HepG2 (cell line): ENCODE measurements around the gene ZNF782. TPM values are rescaled to one million over a fixed set of nuclear protein-coding genes. Genes with fewer than 3 reads are reported as not detected.
A peak's percentile ranks its signal among the peaks of the same experiment; 100 is the strongest.

Experiments used
- ETV5 ChIP-seq: IDR thresholded peaks from 2 replicates; pipeline ENCODE4 v1.6.1; 2018; ENCODE audit warnings: missing biosample characterization, missing genetic modification reagents, inconsistent platforms, borderline replicate concordance
- FOSL2 ChIP-seq: sonication (generic); formaldehyde crosslinking; IDR thresholded peaks from 2 replicates; pipeline ENCODE4 v1.4.0; 2020; ENCODE audit warnings: missing genetic modification reagents
- MYC ChIP-seq: sonication (generic); formaldehyde crosslinking; IDR thresholded peaks from 2 replicates; pipeline ENCODE4 v1.9.0; 2021; ENCODE audit warnings: missing genetic modification reagents, borderline replicate concordance
- RAD21 ChIP-seq: fragments of 450-650 bp; formaldehyde crosslinking; IDR thresholded peaks from 2 replicates; pipeline ENCODE4 v1.5.0; 2020; ENCODE audit warnings: mild to moderate bottlenecking
- RXRA ChIP-seq: sonication (generic); formaldehyde crosslinking; IDR thresholded peaks from 2 replicates; pipeline ENCODE4 v1.5.1; 2020; ENCODE audit warnings: missing genetic modification reagents
- SATB2 ChIP-seq: sonication (generic); formaldehyde crosslinking; IDR thresholded peaks from 2 replicates; pipeline ENCODE4 v1.5.0; 2020; ENCODE audit warnings: missing genetic modification reagents
- ZNF24 ChIP-seq: fragments of 450-650 bp; IDR thresholded peaks from 2 replicates; pipeline ENCODE4 v1.6.1; 2017; ENCODE audit warnings: antibody characterized with exemption, mild to moderate bottlenecking
- ZNF441 ChIP-seq: sonication (generic); formaldehyde crosslinking; IDR thresholded peaks from 2 replicates; pipeline ENCODE4 v1.7.0; 2021; ENCODE audit warnings: missing genetic modification reagents, borderline replicate concordance
- ZNF776 ChIP-seq: sonication (generic); formaldehyde crosslinking; IDR thresholded peaks from 2 replicates; pipeline ENCODE4 v1.4.0; 2020; ENCODE audit warnings: mild to moderate bottlenecking, missing genetic modification reagents
- polyA plus RNA-seq, 8 experiments: library from polyadenylated mRNA; depleted of rRNA in 3 of 8; stranded (reverse) in 7 of 8; unstranded in 1 of 8; fragments of >200 nt; fragmentation: Illumina TruSeq in 4 of 8; extraction: Trizol in 4 of 8; gene quantifications; 2 replicates each; pipeline versions ENCODE4 v1.2.1 to v1.2.3, GENCODE V29; 2011 to 2016; ENCODE audit warnings: low read depth in 4 of 8, missing spikeins in 1 of 8, mixed read lengths in 1 of 8; ENCODE audit not compliant: insufficient read depth in 1 of 8
- total RNA-seq, 5 experiments: library from RNA; depleted of rRNA; stranded (reverse); fragments of >200 nt; fragmentation: Illumina TruSeq; extraction: Trizol; gene quantifications; 2 replicates each; pipeline ENCODE4 v1.2.3, GENCODE V29; 2016; ENCODE audit warnings: low read depth in 1 of 5
- TF ChIP-seq, protein P1 (sequence below): sonication (generic); formaldehyde crosslinking; IDR thresholded peaks from 2 replicates; pipeline ENCODE4 v1.5.0; 2020; ENCODE audit warnings: mild to moderate bottlenecking, missing genetic modification reagents, borderline replicate concordance
- TF ChIP-seq, protein P2 (sequence below): sonication (generic); formaldehyde crosslinking; IDR thresholded peaks from 2 replicates; pipeline ENCODE4 v1.4.0; 2020; ENCODE audit warnings: mild to moderate bottlenecking, missing genetic modification reagents
- TF ChIP-seq, protein P3 (sequence below): sonication (generic); formaldehyde crosslinking; IDR thresholded peaks from 2 replicates; pipeline ENCODE4 v1.4.0; 2020; ENCODE audit warnings: mild to moderate bottlenecking, missing genetic modification reagents
- TF ChIP-seq, protein P4 (sequence below): sonication (generic); formaldehyde crosslinking; IDR thresholded peaks from 2 replicates; pipeline ENCODE4 v1.5.0; 2020; ENCODE audit warnings: mild to moderate bottlenecking, missing genetic modification reagents

ZNF782 gene
- total and polyA plus RNA-seq, 2 of the 13 experiments (the other 11 are each of a cell fraction or from before 2014, with no cell fraction given), result 1.4 to 4.9 TPM

DNA sequence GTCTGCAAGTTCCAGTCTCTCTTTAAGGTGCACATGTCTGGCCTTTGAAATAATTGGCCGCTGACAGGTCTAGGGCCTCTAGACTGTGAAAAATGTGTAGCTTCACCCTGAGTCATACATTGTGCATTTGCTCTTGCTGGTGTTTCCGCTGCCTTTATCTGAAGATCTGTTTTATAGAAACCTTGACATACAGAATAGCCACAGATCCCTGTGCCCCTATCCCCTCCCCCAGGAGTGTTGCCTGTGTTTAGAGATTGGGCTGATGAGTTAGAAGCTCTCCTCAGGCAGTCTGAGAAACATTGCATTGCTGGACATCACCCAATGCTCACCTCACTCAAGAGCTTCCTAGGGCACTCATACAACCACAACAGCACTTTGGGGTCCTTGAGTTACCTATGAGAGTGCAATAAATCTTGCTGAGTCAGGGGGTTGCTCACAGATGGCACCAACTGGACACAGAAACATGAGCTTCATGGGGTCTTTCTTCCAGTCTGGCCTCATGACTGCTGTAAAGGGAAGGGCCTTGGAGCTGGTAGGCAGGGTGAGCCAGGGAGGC lies 3.8 kb upstream of the ZNF782 start (continued):
- TF ChIP-seq, protein P1, sequence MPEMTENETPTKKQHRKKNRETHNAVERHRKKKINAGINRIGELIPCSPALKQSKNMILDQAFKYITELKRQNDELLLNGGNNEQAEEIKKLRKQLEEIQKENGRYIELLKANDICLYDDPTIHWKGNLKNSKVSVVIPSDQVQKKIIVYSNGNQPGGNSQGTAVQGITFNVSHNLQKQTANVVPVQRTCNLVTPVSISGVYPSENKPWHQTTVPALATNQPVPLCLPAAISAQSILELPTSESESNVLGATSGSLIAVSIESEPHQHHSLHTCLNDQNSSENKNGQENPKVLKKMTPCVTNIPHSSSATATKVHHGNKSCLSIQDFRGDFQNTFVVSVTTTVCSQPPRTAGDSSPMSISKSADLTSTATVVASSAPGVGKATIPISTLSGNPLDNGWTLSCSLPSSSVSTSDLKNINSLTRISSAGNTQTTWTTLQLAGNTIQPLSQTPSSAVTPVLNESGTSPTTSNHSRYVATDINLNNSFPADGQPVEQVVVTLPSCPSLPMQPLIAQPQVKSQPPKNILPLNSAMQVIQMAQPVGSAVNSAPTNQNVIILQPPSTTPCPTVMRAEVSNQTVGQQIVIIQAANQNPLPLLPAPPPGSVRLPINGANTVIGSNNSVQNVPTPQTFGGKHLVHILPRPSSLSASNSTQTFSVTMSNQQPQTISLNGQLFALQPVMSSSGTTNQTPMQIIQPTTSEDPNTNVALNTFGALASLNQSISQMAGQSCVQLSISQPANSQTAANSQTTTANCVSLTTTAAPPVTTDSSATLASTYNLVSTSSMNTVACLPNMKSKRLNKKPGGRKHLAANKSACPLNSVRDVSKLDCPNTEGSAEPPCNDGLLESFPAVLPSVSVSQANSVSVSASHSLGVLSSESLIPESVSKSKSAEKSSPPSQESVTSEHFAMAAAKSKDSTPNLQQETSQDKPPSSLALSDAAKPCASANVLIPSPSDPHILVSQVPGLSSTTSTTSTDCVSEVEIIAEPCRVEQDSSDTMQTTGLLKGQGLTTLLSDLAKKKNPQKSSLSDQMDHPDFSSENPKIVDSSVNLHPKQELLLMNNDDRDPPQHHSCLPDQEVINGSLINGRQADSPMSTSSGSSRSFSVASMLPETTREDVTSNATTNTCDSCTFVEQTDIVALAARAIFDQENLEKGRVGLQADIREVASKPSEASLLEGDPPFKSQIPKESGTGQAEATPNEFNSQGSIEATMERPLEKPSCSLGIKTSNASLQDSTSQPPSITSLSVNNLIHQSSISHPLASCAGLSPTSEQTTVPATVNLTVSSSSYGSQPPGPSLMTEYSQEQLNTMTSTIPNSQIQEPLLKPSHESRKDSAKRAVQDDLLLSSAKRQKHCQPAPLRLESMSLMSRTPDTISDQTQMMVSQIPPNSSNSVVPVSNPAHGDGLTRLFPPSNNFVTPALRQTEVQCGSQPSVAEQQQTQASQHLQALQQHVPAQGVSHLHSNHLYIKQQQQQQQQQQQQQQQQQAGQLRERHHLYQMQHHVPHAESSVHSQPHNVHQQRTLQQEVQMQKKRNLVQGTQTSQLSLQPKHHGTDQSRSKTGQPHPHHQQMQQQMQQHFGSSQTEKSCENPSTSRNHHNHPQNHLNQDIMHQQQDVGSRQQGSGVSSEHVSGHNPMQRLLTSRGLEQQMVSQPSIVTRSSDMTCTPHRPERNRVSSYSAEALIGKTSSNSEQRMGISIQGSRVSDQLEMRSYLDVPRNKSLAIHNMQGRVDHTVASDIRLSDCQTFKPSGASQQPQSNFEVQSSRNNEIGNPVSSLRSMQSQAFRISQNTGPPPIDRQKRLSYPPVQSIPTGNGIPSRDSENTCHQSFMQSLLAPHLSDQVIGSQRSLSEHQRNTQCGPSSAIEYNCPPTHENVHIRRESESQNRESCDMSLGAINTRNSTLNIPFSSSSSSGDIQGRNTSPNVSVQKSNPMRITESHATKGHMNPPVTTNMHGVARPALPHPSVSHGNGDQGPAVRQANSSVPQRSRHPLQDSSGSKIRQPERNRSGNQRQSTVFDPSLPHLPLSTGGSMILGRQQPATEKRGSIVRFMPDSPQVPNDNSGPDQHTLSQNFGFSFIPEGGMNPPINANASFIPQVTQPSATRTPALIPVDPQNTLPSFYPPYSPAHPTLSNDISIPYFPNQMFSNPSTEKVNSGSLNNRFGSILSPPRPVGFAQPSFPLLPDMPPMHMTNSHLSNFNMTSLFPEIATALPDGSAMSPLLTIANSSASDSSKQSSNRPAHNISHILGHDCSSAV, result no peak
- no peak for TF ChIP-seq ZNF24
- peak; percentile 82 for TF ChIP-seq FOSL2
- no peak for TF ChIP-seq ZNF776
- no peak for TF ChIP-seq MYC (CRISPR knock-in tag)
- TF ChIP-seq, protein P2, sequence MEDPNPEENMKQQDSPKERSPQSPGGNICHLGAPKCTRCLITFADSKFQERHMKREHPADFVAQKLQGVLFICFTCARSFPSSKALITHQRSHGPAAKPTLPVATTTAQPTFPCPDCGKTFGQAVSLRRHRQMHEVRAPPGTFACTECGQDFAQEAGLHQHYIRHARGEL (CRISPR knock-in tag), result no peak
- TF ChIP-seq ETV5 (CRISPR knock-in tag), result peak; percentile 51; the same call in 1 of the 2 replicates
- TF ChIP-seq, protein P3, sequence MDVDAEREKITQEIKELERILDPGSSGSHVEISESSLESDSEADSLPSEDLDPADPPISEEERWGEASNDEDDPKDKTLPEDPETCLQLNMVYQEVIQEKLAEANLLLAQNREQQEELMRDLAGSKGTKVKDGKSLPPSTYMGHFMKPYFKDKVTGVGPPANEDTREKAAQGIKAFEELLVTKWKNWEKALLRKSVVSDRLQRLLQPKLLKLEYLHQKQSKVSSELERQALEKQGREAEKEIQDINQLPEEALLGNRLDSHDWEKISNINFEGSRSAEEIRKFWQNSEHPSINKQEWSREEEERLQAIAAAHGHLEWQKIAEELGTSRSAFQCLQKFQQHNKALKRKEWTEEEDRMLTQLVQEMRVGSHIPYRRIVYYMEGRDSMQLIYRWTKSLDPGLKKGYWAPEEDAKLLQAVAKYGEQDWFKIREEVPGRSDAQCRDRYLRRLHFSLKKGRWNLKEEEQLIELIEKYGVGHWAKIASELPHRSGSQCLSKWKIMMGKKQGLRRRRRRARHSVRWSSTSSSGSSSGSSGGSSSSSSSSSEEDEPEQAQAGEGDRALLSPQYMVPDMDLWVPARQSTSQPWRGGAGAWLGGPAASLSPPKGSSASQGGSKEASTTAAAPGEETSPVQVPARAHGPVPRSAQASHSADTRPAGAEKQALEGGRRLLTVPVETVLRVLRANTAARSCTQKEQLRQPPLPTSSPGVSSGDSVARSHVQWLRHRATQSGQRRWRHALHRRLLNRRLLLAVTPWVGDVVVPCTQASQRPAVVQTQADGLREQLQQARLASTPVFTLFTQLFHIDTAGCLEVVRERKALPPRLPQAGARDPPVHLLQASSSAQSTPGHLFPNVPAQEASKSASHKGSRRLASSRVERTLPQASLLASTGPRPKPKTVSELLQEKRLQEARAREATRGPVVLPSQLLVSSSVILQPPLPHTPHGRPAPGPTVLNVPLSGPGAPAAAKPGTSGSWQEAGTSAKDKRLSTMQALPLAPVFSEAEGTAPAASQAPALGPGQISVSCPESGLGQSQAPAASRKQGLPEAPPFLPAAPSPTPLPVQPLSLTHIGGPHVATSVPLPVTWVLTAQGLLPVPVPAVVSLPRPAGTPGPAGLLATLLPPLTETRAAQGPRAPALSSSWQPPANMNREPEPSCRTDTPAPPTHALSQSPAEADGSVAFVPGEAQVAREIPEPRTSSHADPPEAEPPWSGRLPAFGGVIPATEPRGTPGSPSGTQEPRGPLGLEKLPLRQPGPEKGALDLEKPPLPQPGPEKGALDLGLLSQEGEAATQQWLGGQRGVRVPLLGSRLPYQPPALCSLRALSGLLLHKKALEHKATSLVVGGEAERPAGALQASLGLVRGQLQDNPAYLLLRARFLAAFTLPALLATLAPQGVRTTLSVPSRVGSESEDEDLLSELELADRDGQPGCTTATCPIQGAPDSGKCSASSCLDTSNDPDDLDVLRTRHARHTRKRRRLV (CRISPR knock-in tag), result no peak
- TF ChIP-seq, protein P4, sequence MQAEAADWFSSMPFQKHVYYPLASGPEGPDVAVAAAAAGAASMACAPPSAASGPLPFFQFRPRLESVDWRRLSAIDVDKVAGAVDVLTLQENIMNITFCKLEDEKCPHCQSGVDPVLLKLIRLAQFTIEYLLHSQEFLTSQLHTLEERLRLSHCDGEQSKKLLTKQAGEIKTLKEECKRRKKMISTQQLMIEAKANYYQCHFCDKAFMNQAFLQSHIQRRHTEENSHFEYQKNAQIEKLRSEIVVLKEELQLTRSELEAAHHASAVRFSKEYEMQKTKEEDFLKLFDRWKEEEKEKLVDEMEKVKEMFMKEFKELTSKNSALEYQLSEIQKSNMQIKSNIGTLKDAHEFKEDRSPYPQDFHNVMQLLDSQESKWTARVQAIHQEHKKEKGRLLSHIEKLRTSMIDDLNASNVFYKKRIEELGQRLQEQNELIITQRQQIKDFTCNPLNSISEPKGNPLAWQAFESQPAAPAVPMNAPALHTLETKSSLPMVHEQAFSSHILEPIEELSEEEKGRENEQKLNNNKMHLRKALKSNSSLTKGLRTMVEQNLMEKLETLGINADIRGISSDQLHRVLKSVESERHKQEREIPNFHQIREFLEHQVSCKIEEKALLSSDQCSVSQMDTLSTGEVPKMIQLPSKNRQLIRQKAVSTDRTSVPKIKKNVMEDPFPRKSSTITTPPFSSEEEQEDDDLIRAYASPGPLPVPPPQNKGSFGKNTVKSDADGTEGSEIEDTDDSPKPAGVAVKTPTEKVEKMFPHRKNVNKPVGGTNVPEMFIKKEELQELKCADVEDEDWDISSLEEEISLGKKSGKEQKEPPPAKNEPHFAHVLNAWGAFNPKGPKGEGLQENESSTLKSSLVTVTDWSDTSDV (CRISPR knock-in tag), result no peak
- no peak for TF ChIP-seq SATB2 (CRISPR knock-in tag)
- no peak for TF ChIP-seq RAD21 (CRISPR knock-in tag)
- TF ChIP-seq RXRA, result no peak
- TF ChIP-seq ZNF441 (CRISPR knock-in tag), result no peak
